Astrocyte of the cerebellum (primary cell): Measurements from ENCODE around the gene PDE6B.
"Not testable (repeated sequence)": the region's sequence is repeated elsewhere in the genome, so short reads cannot be mapped to it uniquely, and the experiment has no call there.

ENCODE experiments used
- DNase-seq: peaks from one replicate; pipeline ENCODE4 v3.0.0-alpha.2; 2011; ENCODE audit warnings: low read depth
- H3K4me3 ChIP-seq: 2 replicates; pipeline ENCODE4 v1.5.1; 2011; ENCODE audit warnings: mild to moderate bottlenecking, low read depth, low read length, moderate library complexity
- in situ Hi-C: cut with HindIII; loops from 2 replicates; pipeline ENCODE4 v1.10.0; 2017; ENCODE audit warnings: low sequenced_read_pairs
- TF ChIP-seq, protein P1 (sequence below): IDR thresholded peaks from 2 replicates; pipeline ENCODE4 v1.5.1; 2012; ENCODE audit warnings: low read length, low read depth, moderate library complexity, mild to moderate bottlenecking; ENCODE audit errors: missing control alignments

PDE6B gene

GRCh38 chr4:589219-589963 lies 36.0 kb upstream of the PDE6B start:
- no peak overlapping the region for H3K4me3 ChIP-seq
- in situ Hi-C loops: no loop called here
- DNase-seq: no peak
- TF ChIP-seq, protein P1, sequence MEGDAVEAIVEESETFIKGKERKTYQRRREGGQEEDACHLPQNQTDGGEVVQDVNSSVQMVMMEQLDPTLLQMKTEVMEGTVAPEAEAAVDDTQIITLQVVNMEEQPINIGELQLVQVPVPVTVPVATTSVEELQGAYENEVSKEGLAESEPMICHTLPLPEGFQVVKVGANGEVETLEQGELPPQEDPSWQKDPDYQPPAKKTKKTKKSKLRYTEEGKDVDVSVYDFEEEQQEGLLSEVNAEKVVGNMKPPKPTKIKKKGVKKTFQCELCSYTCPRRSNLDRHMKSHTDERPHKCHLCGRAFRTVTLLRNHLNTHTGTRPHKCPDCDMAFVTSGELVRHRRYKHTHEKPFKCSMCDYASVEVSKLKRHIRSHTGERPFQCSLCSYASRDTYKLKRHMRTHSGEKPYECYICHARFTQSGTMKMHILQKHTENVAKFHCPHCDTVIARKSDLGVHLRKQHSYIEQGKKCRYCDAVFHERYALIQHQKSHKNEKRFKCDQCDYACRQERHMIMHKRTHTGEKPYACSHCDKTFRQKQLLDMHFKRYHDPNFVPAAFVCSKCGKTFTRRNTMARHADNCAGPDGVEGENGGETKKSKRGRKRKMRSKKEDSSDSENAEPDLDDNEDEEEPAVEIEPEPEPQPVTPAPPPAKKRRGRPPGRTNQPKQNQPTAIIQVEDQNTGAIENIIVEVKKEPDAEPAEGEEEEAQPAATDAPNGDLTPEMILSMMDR: no peak

GRCh38 chr4:590313-590841 lies 35.0 kb upstream of the PDE6B start:
- in situ Hi-C loops: no loop called here
- H3K4me3 ChIP-seq: no peak overlapping the region
- no peak for DNase-seq
- TF ChIP-seq, protein P1: no peak

- H3K4me3 ChIP-seq, in situ Hi-C loops, DNase-seq: not testable (repeated sequence)
Observed at GRCh38 chr4:592178-592577, 33.2 kb upstream of the PDE6B start.

GRCh38 chr4:592825-593520 lies 32.4 kb upstream of the PDE6B start:
- DNase-seq: no peak
- H3K4me3 ChIP-seq: no peak overlapping the region

GRCh38 chr4:598925-599324 lies 26.4 kb upstream of the PDE6B start:
- H3K4me3 ChIP-seq: no peak overlapping the region
- in situ Hi-C loops: no loop called here
- TF ChIP-seq, protein P1: no peak
- no peak for DNase-seq

More at GRCh38 chr4:592825-593520, 32.4 kb upstream of the PDE6B start:
- in situ Hi-C loops: no loop called here
- TF ChIP-seq, protein P1: no peak

GRCh38 chr4:600166-600565 lies 25.2 kb upstream of the PDE6B start:
- in situ Hi-C loops: no loop called here
- H3K4me3 ChIP-seq: no peak overlapping the region
- TF ChIP-seq, protein P1: no peak
- DNase-seq: no peak

GRCh38 chr4:600850-601515 lies 24.4 kb upstream of the PDE6B start:
- no peak for DNase-seq
- TF ChIP-seq, protein P1: no peak
- in situ Hi-C loops: no loop called here

More at GRCh38 chr4:600850-601515, 24.4 kb upstream of the PDE6B start:
- H3K4me3 ChIP-seq: no peak overlapping the region
